BLaER1 treated with 17β-estradiol and CSF1 and Interleukin-3, amounts not matched to agents 10 nM and 100 nM (cell line): ENCODE results near the gene PPP2R2D.

Experiments
- H3K27ac ChIP-seq, 11 experiments: shearing (Covaris generic); formaldehyde crosslinking; 2 replicates each; pipeline ENCODE4 v1.8.1; 2022
- H3K27me3 ChIP-seq, 11 experiments: shearing (Covaris generic); formaldehyde crosslinking; 2 replicates each; pipeline ENCODE4 v1.8.1; 2022
- H3K36me3 ChIP-seq, 11 experiments: shearing (Covaris generic); formaldehyde crosslinking; 2 replicates each; pipeline ENCODE4 v1.8.1; 2022
- H3K4me1 ChIP-seq, 10 experiments: shearing (Covaris generic); formaldehyde crosslinking; 2 replicates each; pipeline ENCODE4 v1.8.1; 2022
- H3K4me2 ChIP-seq, 11 experiments: shearing (Covaris generic); formaldehyde crosslinking; 2 replicates each; pipeline ENCODE4 v1.8.1; 2022
- H3K4me3 ChIP-seq, 10 experiments: shearing (Covaris generic); formaldehyde crosslinking; 2 replicates each; pipeline ENCODE4 v1.8.1; 2022
- H3K9ac ChIP-seq, 11 experiments: shearing (Covaris generic); formaldehyde crosslinking; 2 replicates each; pipeline ENCODE4 v1.8.1; 2022
- H3K9me3 ChIP-seq, 11 experiments: shearing (Covaris generic); formaldehyde crosslinking; replicated peaks in 1 of 11; 2 replicates each; pipeline ENCODE4 v1.8.1; 2022
- H4K20me1 ChIP-seq, 11 experiments: shearing (Covaris generic); formaldehyde crosslinking; 2 replicates each; pipeline ENCODE4 v1.8.1; 2022
- Cebpa-rat ChIP-seq, 11 experiments: shearing (Covaris generic); IDR thresholded peaks; 2 replicates each; pipeline ENCODE4 v1.8.1; 2022

PPP2R2D gene

DNA sequence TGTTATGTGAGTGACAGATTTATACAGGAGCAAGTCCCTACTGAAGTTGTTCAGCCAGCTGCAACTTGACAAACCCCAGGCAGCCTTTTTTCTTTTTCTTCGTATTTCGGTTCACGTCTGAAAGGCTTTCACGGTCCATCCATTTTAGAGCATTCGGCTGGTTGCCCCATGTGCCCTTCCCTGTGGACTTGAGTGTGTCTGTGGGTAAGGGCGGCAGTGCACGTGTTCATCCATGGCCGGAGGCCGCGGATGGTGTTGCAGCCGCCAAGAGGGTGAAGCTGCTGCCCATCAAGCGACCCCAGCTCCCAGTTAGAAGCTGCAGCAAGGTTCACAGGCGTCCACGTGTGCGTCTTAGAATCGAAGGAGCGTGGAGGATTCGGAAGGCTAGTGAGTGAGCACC is 35.9 kb downstream of the PPP2R2D start:
- no peaks in the 10 kb centered on the region for H3K9me3 ChIP-seq
- peaks cover 70 to 84% (median 72%) of the 10 kb centered on the region in 11 experiments for H3K36me3 ChIP-seq
- TF ChIP-seq Cebpa-rat (IDR thresholded peaks at IDR 0.05): no peak
- H3K4me1 ChIP-seq: peaks cover 12 to 58% (median 55%) of the 10 kb centered on the region in 10 experiments
- H3K4me2 ChIP-seq: peak overlapping the region; percentile 2 to 79 (median 66); a peak in 19 of 22 replicates
- no peak overlapping the region for H3K4me3 ChIP-seq
- no peaks in the 10 kb centered on the region for H3K27me3 ChIP-seq
- peak overlapping the region in 6 of 11 experiments; percentile 3 to 29 (median 18); a peak in 6 of 22 replicates for H3K9ac ChIP-seq
- peaks cover 67 to 98% (median 87%) of the 10 kb centered on the region in 11 experiments for H4K20me1 ChIP-seq
- peak overlapping the region in 5 of 11 experiments; percentile 4 to 50 (median 24); a peak in 4 of 22 replicates for H3K27ac ChIP-seq

DNA sequence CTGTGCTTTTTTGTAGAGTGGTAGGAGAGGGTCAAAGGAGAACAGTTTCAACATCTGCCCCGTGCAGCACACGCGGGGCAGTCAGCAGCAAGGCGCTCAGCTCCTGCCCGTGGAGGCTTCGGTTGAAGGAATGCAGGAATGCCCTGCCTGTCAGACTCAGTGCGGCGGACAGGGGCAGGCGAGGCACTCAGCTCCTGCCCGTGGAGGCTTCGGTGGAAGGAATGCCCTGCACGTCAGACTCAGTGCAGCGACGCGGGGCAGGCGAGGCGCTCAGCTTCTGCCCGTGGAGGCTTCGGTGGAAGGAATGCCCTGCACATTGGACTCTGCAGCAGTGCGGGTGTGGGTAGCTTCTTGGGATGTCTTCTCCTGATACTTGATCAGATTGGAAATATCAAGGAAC is 37.0 kb downstream of the PPP2R2D start:
- Histone ChIP-seq H3K4me3 (no peak overlapping the region), H3K36me3 (peaks cover 78 to 95% (median 82%) of the 10 kb centered on the region in 11 experiments), H3K27ac (no peak overlapping the region), H3K9ac (no peak overlapping the region), H3K27me3 (no peaks in the 10 kb centered on the region), H3K4me1 (peaks cover 12 to 47% (median 45%) of the 10 kb centered on the region in 10 experiments), H4K20me1 (peaks cover 57 to 98% (median 81%) of the 10 kb centered on the region in 11 experiments), H3K9me3 (no peaks in the 10 kb centered on the region), H3K4me2 (0 out of 22 replicates have a peak overlapping the region, but pooled peaks of 1 of the 11 experiments have one; percentile 78)
- no peak for TF ChIP-seq Cebpa-rat (IDR thresholded peaks at IDR 0.05)

DNA sequence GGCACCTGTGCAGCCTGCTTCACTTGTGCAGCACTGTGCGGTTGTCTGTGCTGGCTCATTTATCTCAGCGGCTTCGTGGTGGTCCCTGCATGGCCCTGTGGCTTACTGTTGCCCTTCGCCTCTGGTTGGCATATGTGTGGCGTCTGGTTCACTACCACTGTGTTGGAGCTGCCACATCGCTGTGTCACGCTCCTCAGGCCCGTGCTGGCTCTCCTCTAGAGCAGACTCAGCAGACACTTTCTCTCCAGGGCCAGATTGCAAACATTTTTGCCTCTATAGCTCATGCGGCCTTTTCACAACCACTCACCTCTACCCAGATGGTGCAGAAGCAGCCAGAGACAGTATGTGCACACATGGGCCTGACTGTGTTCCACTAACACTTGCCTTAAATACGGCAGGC is 37.9 kb downstream of the PPP2R2D start:
- Histone ChIP-seq H3K4me2 (no peak overlapping the region), H3K9me3 (no peaks in the 10 kb centered on the region), H3K36me3 (peaks cover 80 to 100% (median 90%) of the 10 kb centered on the region in 11 experiments), H3K27me3 (no peaks in the 10 kb centered on the region), H3K27ac (no peak overlapping the region), H4K20me1 (peaks cover 52 to 98% (median 80%) of the 10 kb centered on the region in 11 experiments), H3K4me1 (peaks cover 12 to 39% (median 37%) of the 10 kb centered on the region in 10 experiments), H3K4me3 (no peak overlapping the region), H3K9ac (no peak overlapping the region)
- no peak for TF ChIP-seq Cebpa-rat (IDR thresholded peaks at IDR 0.05)

DNA sequence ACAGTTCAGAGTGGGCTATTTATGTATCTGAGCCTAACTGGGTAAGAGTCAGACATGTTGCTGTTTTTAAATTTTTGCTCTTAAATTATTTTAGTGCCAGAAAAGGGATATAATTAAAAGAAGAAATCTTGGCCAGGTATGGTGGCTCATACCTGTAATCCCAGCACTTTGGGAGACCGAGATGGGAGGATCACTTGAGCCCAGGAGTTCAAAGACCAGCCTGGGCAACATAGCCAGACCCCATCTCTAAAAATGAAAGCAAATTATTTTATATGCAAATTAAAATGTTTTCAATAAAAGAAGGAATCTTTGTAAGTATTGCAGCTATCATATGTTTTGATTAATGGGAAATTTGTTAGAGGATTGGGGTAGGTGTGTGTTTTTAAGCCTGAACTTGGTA is 41.6 kb downstream of the PPP2R2D start:
- H3K4me3 ChIP-seq: no peak overlapping the region
- TF ChIP-seq Cebpa-rat (IDR thresholded peaks at IDR 0.05): no peak
- H3K36me3 ChIP-seq: peaks cover 90 to 100% (median 96%) of the 10 kb centered on the region in 11 experiments
- H3K4me2 ChIP-seq: no peak overlapping the region
- H3K9me3 ChIP-seq: no peaks in the 10 kb centered on the region
- H3K27me3 ChIP-seq: no peaks in the 10 kb centered on the region
- H3K27ac ChIP-seq: no peak overlapping the region
- peaks cover 22 to 98% (median 75%) of the 10 kb centered on the region in 11 experiments; a peak in 21 of 22 replicates for H4K20me1 ChIP-seq
- H3K9ac ChIP-seq: no peak overlapping the region
- peaks cover under 1 to 9% (median 2%) of the 10 kb centered on the region in 10 experiments; a peak in 18 of 20 replicates for H3K4me1 ChIP-seq

DNA sequence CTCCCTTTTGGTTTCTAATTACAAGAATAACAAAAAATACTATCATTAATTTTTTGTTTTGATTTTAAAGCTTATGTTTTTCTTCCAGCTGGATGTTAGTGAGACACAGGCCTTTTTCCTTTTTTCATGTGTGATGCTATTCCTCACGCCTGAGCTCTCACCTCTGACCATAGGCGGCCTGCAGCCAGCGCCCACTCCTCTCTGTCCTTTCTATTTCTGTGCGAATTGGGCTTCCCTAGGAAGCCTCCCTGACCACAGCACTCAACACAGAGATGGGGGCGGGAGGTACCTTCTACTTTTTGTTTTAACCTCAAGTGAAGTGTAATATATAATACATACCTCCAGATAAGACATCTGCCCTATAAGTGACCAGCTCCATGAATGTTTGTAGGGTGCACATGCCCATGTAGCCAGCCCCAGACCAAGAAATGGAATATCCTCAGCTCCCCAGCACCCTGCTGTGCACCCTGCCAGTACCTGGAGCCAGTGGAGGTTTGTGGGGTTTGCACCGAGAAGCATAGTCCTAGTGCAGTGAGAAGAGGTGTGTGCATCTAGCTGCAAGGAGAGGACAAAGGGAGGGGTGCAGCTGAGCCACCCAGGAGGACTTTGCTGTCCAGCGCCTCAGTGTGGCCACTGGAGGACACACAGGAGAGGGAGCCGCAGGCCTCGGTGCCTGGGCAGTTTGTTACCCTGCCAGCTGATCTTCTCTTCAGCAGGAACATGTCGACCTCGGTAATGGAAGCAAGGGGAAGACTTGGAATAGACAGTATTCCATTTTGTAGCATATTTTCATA is 42.4 kb downstream of the PPP2R2D start:
- H3K27me3 ChIP-seq: no peaks in the 10 kb centered on the region
- no peak overlapping the region for H3K4me2 ChIP-seq
- H3K4me1 ChIP-seq: peaks cover 0 to 16% (median 9%) of the 10 kb centered on the region in 10 experiments; a peak in 13 of 20 replicates
- H3K4me3 ChIP-seq: no peak overlapping the region
- peaks cover 17 to 98% (median 75%) of the 10 kb centered on the region in 11 experiments; a peak in 21 of 22 replicates for H4K20me1 ChIP-seq
- no peak for TF ChIP-seq Cebpa-rat (IDR thresholded peaks at IDR 0.05)
- peaks cover 90 to 100% (median 96%) of the 10 kb centered on the region in 11 experiments for H3K36me3 ChIP-seq
- no peak overlapping the region for H3K27ac ChIP-seq
- H3K9me3 ChIP-seq: no peaks in the 10 kb centered on the region
- H3K9ac ChIP-seq: no peak overlapping the region

DNA sequence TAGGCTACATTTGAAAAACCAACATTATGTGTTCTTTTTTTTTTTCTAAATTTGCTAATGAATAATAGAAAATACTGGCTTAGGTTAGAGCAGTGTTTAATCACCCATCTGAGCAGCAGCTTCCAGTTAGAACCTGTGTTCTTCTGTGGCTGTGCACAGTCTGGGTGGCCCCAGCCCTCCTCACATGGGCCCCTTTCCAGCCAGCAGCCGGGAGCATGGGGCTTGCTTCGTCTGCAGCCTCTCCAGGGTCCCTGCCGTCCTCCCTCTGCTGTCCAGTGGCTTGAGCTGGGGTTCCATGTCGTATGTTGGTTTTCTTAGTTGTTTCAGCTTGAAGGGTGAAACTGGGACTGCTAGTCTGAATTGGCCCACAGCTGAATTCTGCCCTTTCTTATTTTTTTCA is 43.6 kb downstream of the PPP2R2D start:
- Histone ChIP-seq H3K9ac (no peak overlapping the region), H3K27me3 (no peaks in the 10 kb centered on the region), H3K4me1 (peaks cover 0 to 21% (median 10%) of the 10 kb centered on the region in 10 experiments; a peak in 13 of 20 replicates), H3K27ac (no peak overlapping the region), H4K20me1 (peaks cover 9 to 100% (median 73%) of the 10 kb centered on the region in 11 experiments; a peak in 20 of 22 replicates), H3K4me3 (no peak overlapping the region), H3K9me3 (no peaks in the 10 kb centered on the region), H3K4me2 (no peak overlapping the region), H3K36me3 (peaks cover 93 to 100% (median 99%) of the 10 kb centered on the region in 11 experiments)
- no peak for TF ChIP-seq Cebpa-rat (IDR thresholded peaks at IDR 0.05)

DNA sequence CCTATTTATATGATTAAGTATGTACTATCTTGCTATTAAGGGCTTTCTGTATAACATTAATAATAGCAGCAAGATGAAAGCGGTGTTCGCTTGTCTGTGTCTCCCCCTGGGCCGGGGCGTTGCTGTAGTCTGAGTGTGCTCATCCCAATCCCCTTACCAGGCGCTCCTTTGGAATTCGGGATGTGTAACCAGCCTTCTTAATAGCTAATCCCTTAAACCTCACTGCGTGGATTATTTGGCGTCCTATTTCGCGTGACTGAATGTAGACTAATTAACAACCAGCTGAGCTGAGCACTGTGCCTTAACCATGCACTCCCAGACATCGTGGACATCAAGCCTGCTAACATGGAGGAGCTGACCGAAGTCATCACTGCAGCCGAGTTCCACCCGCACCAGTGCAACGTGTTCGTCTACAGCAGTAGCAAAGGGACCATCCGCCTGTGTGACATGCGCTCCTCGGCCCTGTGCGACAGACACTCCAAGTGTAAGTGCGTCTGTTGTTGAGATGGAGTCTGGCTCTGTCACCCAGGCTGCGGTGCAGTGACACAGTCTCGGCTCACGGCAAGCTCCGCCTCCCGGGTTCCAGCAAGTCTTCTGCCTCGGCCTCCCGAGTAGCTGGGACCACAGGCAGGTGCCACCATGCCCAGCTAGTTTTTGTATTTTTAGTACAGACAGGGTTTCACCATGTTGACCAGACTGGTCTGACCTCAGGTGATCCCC is 44.3 kb downstream of the PPP2R2D start:
- Histone ChIP-seq H3K4me3 (no peak overlapping the region), H3K4me1 (peaks cover 0 to 21% (median 10%) of the 10 kb centered on the region in 10 experiments; a peak in 13 of 20 replicates), H3K4me2 (no peak overlapping the region), H4K20me1 (peaks cover 7 to 95% (median 66%) of the 10 kb centered on the region in 11 experiments; a peak in 19 of 22 replicates), H3K36me3 (peaks cover 91 to 100% (median 97%) of the 10 kb centered on the region in 11 experiments), H3K27me3 (no peaks in the 10 kb centered on the region), H3K27ac (no peak overlapping the region), H3K9ac (no peak overlapping the region), H3K9me3 (no peaks in the 10 kb centered on the region)
- TF ChIP-seq Cebpa-rat (IDR thresholded peaks at IDR 0.05): no peak

DNA sequence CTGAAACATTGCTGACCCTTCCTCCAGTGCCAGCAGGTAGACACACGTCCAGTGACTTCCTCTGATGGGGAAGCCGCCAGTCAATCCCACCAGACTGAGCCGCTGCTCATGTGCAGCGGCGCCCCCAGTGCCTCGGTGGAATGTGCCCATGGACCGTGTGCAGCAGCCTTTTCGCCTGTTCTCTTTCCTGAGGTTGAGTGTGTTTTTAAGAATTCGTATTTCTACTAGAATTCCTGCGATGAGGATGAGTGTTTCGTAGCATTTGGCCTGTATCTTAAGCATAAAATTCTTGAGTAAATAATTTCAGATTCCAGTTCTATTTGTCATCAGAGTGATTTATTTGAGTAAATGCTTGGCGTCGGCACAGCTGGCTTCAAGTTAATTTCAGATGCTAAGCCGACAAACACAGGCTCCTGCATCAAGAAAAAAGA is 45.5 kb downstream of the PPP2R2D start:
- Histone ChIP-seq H3K4me2 (no peak overlapping the region), H3K36me3 (peaks cover 91 to 100% (median 97%) of the 10 kb centered on the region in 11 experiments), H4K20me1 (peaks cover 7 to 93% (median 54%) of the 10 kb centered on the region in 11 experiments; a peak in 18 of 22 replicates), H3K9ac (no peak overlapping the region), H3K4me1 (peaks cover 0 to 21% (median 10%) of the 10 kb centered on the region in 10 experiments; a peak in 13 of 20 replicates), H3K27me3 (no peaks in the 10 kb centered on the region), H3K4me3 (no peak overlapping the region), H3K27ac (no peak overlapping the region), H3K9me3 (peaks cover 0 to 5% (median 0%) of the 10 kb centered on the region in 11 experiments; a peak in 1 of 22 replicates)
- TF ChIP-seq Cebpa-rat (IDR thresholded peaks at IDR 0.05): no peak
